GM19397 (cell line): Measurements from ENCODE around the gene NKAIN1.
"Not testable (repeated sequence)": the region's sequence is repeated elsewhere in the genome, so short reads cannot be mapped to it uniquely, and the experiment has no call there.

Source experiments
- ATAC-seq: cut with Tn5 transposase; IDR thresholded peaks from one replicate; pipeline ENCODE4 v1.9.1; 2021; ENCODE audit warnings: mild to moderate bottlenecking, moderate library complexity; ENCODE audit not compliant: unreplicated experiment

NKAIN1 gene

DNA sequence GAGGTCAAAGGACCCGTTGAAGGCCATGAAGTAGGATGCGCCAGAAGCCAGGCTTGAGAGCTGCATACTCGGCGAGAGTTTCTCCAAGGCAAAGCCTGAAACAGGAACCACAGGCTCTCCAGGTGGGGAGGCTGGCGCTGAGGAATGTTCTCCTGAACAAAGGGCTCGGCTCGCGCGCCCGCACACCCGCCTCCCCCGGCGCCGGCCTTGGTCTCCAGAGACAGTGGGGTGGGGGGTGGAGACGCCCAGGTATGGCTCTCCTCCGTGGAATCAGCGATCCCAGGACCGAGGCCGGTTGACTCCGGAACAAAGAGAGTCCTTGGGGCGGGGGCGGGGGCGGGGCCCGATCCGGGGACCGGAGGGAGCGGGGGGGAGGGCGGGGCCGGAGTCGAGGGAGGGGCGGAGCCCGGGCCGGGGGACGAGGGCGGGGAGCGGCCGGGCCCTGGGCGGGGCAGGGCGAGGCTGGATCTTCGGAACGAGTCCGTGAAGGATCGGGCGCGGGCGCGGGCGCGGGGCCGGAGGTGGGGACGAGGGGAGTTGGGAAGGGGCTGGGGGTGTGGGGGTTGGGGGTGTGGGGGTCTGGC lies 85.0 kb downstream of the NKAIN1 start:
- peak; percentile 46 for ATAC-seq

- ATAC-seq = no peak
These were observed 85.6 kb downstream of the NKAIN1 start for GRCh38 chr1:31154000-31154631.

DNA sequence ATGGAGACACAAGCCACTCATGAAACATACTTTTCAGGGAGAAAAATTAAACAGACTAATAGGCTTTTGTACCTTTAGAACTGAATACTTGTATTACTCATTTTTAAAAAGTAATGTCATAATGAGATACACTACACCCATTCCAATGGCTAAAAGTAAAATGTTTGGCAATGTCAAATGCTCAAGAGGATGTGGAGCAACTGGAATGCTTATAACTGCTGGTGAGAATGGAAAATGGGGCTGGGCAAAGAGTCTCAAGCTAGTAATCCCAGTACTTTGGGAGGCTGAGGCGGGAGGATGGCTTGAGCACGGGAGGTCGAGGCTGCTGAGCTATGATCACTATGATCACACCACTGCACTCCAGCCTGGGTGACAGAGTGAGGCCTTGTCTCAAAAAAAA lies 86.3 kb downstream of the NKAIN1 start:
- ATAC-seq = no peak

GRCh38 chr1:31152181-31152795 lies 87.4 kb downstream of the NKAIN1 start:
- ATAC-seq = no peak

DNA sequence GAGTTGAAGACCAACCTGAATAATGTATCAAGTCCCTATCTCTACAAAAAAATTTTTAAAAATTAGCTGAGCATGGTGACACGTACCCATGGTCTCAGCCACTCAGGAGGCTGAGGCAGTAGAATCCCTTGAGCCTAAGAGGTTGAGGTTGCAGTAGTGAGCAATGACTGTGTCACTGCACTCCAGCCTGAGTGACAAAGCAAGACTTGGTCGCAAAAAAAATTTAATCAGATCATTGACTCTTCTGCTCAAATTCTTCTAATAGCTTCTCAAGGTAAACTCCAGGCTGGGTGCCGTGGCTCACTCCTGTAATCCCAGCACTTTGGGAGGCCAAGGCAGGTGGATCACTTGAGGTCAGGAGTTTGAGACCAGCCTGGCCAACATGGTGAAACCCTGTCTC lies 88.3 kb downstream of the NKAIN1 start:
- ATAC-seq = no peak

DNA sequence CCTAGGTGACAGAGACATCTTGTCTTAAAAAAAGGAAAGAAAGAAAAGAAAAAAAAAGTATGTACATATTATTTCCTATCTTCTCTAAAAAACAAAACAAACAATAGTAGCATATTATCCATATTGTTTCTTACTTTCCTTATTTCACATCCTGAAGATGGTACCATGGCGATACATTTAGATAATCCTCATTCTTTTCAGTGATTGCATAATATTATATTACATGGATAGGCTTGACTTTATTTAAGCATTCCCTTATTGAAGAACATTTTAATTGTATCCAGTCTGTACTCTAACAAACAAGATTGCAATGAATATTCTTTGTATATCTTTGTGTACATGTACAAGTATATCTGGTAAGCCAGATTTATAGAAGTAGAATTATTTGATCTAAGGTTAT lies 91.3 kb downstream of the NKAIN1 start:
- ATAC-seq = no peak

- ATAC-seq = no peak
These were observed 94.0 kb downstream of the NKAIN1 start for GRCh38 chr1:31145648-31146047.

DNA sequence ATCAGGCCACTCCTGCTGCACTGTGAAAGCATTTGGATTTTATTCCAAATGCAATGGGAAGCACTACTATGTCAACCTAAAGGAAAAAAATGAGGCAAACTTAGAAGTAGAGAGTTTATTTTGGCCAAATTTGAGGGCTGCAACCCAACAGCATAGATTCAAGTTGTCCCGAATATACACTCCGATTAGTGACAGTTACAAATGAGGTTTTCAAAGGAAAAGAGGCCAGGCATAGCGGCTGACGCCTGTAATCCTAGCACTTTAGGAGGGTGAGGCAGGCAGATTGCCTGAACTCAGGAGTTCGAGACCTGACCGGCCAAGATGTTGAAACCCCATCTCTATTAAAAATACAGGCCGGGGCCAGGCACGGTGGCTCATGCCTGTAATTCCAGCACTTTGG lies 95.2 kb downstream of the NKAIN1 start:
- ATAC-seq = no peak

DNA sequence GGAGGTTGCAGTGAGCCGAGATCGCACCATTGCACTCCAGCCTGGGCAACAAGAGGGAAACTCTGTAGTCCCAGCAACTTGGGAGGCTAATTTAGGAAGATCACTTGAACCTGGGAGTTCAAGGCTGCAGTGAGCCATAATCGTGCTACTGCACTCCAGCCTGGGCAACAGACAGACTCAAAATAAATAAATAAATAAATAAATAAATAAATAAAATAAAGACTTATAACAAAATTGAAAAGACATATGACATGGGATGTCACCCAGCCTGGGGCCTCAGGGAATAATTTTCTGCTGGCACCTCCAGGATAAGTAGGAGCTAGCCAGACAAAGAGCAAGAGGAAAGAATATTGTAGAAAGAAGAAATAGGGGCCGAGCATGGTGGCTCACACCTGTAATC lies 96.2 kb downstream of the NKAIN1 start:
- ATAC-seq = no peak

DNA sequence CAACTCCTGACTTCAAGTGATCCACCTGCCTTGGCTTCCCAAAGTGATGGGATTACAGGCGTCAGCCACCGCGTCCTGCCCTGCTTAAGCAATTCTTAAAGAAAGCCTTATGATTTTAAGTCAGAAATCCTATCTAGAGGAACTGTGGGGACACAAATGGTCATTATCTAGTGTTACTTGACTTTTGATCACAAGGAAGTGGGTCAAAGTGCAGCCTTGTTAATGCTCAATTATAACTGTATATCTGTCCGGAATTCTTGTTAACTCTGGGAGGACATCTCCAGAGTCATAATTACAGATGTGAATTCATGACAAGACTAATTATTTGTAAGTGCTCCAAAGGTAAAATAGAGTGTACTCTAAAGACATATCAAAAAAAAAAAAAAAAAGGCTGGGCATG lies 97.3 kb downstream of the NKAIN1 start:
- no peak for ATAC-seq

DNA sequence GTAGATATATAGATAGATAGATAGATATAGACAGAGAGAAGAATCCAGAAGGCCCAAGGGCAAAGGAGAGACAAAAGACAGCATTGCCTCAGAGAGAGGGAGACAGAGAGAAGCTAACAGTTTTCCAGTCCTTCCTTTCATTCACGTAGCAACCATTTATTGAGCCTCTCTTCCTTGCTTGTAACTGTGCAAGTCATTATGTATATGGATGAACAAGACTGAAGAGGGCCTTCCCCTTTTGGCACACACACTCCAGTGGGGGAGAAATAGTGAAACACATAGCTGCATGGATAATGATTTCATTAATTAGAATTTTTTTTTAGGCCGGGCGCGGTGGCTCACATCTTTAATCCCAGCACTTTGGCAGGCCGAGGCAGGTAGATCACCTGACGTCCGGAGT lies 99.4 kb downstream of the NKAIN1 start:
- no peak for ATAC-seq

DNA sequence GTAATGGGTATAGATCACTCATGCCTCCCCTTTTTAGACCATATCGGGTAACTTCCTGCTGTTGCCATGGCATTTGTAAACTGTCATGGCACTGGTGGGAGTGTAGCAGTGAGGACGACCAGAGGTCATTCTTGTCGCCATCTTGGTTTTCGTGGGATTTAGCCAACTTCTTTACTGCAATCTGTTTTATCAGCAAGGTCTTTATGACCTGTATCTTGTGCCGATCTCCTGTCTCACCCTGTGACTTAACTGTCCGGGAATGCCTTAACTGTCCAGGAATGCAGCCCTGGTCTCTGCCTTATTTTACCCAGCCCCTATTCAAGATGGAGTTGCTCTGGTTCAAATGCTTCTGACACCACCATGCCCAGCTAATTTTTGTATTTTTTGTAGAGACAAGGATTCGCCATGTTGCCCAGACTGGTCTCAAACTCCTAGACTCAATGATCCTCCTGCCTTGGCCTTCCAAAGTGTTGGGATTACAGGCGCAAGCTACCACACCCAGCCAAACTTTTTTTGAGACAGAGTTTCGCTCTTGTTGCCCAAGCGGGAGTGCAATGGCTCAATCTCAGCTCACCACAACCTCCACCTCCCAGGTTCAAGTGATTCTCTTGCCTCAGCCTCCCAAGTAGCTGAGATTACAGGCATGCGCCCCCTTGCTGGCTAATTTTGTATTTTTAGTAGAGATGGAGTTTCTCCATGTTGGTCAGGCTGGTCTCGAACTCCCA lies 100.7 kb downstream of the NKAIN1 start:
- ATAC-seq = not testable (repeated sequence)

GRCh38 chr1:31137873-31138272 lies 101.8 kb downstream of the NKAIN1 start:
- ATAC-seq = not testable (repeated sequence)

GRCh38 chr1:31135973-31136600 lies 103.6 kb downstream of the NKAIN1 start:
- no peak for ATAC-seq

DNA sequence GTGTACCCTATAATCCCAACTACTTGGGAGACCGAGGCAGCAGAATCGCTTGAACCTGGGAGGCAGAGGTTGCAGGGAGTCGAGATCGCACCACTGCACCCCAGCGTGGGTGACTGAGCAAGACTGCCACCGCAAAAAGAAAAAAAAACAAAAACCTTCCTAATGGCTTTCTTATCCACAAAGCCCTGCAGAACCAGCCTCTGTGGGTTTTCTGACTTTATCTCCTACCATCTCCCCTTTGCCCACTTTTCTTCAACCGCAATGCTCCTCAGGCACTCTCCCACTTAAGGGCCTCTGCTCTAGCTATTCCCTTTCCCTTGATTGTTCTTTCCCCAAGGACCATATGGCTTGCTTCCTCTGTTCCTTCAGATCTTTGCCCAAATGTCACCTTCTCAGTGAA lies 106.3 kb downstream of the NKAIN1 start:
- no peak for ATAC-seq
